GM23248 (cell line): ENCODE data around the gene CCDC78. TPM values are rescaled to one million over a fixed set of nuclear protein-coding genes. Genes with fewer than 3 reads are reported as not detected.

ENCODE experiments used
- DNase-seq: peaks from one replicate; pipeline ENCODE4 v3.0.0-alpha.2; 2015
- H2AFZ ChIP-seq: fragments of 200-600 bp; sonication (generic); 2 replicates; pipeline ENCODE4 v1.6.1; 2016; ENCODE audit warnings: antibody characterized with exemption
- H3F3A ChIP-seq: fragments of 200-600 bp; sonication (generic); 2 replicates; pipeline ENCODE4 v1.6.1; 2016; ENCODE audit warnings: mild to moderate bottlenecking, antibody characterized with exemption, mixed run types; ENCODE audit not compliant: insufficient read depth
- H3K27ac ChIP-seq: fragments of 200-600 bp; sonication (generic); 2 replicates; pipeline ENCODE4 v1.5.1; 2016; ENCODE audit warnings: mild to moderate bottlenecking
- H3K27me3 ChIP-seq: fragments of 200-600 bp; sonication (generic); replicated peaks from 2 replicates; pipeline ENCODE4 v1.6.1; 2016; ENCODE audit warnings: mild to moderate bottlenecking; ENCODE audit not compliant: insufficient read depth
- H3K36me3 ChIP-seq: fragments of 200-600 bp; sonication (generic); 2 replicates; pipeline ENCODE4 v1.6.1; 2016; ENCODE audit warnings: low read depth, mild to moderate bottlenecking
- H3K4me1 ChIP-seq: fragments of 200-600 bp; sonication (generic); 2 replicates; pipeline ENCODE4 v1.6.1; 2016; ENCODE audit warnings: mild to moderate bottlenecking; ENCODE audit not compliant: insufficient read depth
- H3K4me2 ChIP-seq: fragments of 200-600 bp; sonication (generic); one replicate; pipeline ENCODE4 v1.6.1; 2016; ENCODE audit warnings: mild to moderate bottlenecking; ENCODE audit not compliant: unreplicated experiment
- H3K4me3 ChIP-seq: fragments of 200-600 bp; sonication (generic); 2 replicates; pipeline ENCODE4 v1.5.1; 2016; ENCODE audit warnings: mild to moderate bottlenecking
- H3K79me2 ChIP-seq: fragments of 200-600 bp; sonication (generic); 2 replicates; pipeline ENCODE4 v1.6.1; 2016; ENCODE audit warnings: mild to moderate bottlenecking; ENCODE audit not compliant: insufficient read depth
- H3K9ac ChIP-seq: fragments of 200-600 bp; sonication (generic); 2 replicates; pipeline ENCODE4 v1.6.1; 2016; ENCODE audit warnings: mild to moderate bottlenecking
- H3K9me2 ChIP-seq: fragments of 200-600 bp; sonication (generic); 2 replicates; pipeline ENCODE4 v1.6.1; 2016; ENCODE audit warnings: mixed run types, mild to moderate bottlenecking, moderate library complexity; ENCODE audit not compliant: insufficient read depth
- H3K9me3 ChIP-seq: fragments of 200-600 bp; sonication (generic); one replicate; pipeline ENCODE4 v1.6.1; 2017; ENCODE audit warnings: low read depth
- H4K20me1 ChIP-seq: fragments of 200-600 bp; sonication (generic); 2 replicates; pipeline ENCODE4 v1.6.0; 2016; ENCODE audit not compliant: insufficient read depth
- EZH2 ChIP-seq: fragments of 200-600 bp; sonication (generic); IDR thresholded peaks from 2 replicates; pipeline ENCODE4 v1.6.1; 2018; ENCODE audit warnings: antibody characterized with exemption, mild to moderate bottlenecking; ENCODE audit not compliant: insufficient read depth, poor library complexity, severe bottlenecking
- EZH2phosphoT487 ChIP-seq: fragments of 200-600 bp; sonication (generic); IDR thresholded peaks from 2 replicates; pipeline ENCODE4 v1.6.1; 2018; ENCODE audit warnings: antibody characterized with exemption, moderate library complexity, mild to moderate bottlenecking, low read depth; ENCODE audit not compliant: insufficient read depth
- WGBS, 2 experiments: methylation state at CpG; one replicate each; pipeline ENCODE4 v1.1.6; 2015 to 2017; ENCODE audit warnings: low lambda C conversion rate in 2 of 2, low coverage in 1 of 2; ENCODE audit errors: missing lambda C conversion rate in 2 of 2; 5-methylcytosine and 5-hydroxymethylcytosine counted together
- in situ Hi-C: fragments of 300-500 bp; cut with MboI; formaldehyde crosslinking; loops from 2 replicates; pipeline ENCODE4 v1.15.0; 2020
- polyA plus RNA-seq: library from polyadenylated mRNA; unstranded; fragments of >200 nt; fragmentation: Nextera tagmentation; extraction: Ambion mirVana; gene quantifications from 2 replicates; pipeline ENCODE4 v1.2.1, GENCODE V29; 2016
- total RNA-seq: library from RNA; depleted of rRNA; stranded (reverse); fragments of >200 nt; shearing (Covaris generic); gene quantifications from 2 replicates; pipeline ENCODE4 v1.2.3, GENCODE V29; 2014

CCDC78 gene
- total and polyA plus RNA-seq, 2 experiments from 2014 or later = 0.78 to 9.5 TPM

DNA sequence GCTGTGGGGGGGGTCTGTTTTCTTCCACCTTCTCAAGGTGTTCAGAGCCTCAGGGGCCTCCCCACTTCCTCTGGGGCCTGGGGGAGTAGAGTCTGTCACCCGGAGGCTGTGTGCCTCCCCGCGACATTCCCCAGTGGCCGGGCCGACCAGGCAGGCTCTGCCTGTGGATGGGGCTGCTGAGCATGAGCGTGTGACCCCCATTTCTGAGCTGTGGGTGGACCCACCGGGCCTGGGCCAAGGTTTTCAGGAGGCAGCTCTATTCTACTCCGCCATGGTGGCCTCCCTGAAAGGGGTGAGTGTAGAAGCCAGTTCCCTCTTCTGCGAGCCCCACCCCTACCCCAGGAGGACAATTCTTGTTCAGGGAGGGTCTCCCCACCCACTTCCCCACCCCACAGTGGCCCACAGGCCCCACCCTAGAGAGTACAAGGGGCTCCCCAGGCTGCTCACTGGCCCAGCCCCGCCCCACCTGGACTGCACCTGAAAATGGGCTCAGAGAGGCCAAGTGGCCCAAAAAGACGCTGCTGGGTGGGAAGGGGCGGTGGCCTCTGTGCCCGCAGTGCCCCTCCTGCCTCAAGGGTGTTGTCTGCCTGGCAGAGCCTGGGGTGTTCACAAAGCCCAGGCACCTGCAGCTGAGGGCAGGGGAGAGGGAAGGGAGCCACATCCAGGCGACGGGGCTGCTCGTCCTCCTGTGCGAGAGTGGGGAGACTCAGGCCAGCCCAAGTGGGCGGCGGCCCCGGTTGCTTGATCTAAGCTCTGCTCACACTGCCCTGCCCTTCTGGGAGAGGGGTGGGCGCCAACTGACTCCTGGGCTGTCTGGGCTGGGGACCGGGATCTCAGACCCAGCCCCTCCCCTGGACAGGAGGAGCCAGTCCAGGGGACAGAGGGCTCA is 35.6 kb upstream of the CCDC78 start:
- H3K9me3 ChIP-seq = no peaks in the 10 kb centered on the region
- no peak overlapping the region for H3K4me2 ChIP-seq
- H3K27me3 ChIP-seq = no peaks in the 10 kb centered on the region
- H4K20me1 ChIP-seq = no peaks in the 10 kb centered on the region
- H3K4me1 ChIP-seq = no peaks in the 10 kb centered on the region
- H3K9me2 ChIP-seq = no peaks in the 10 kb centered on the region
- H3K4me3 ChIP-seq = no peak overlapping the region
- no peak overlapping the region for H3K9ac ChIP-seq
- WGBS, 2 experiments = 45 to 48% methylated on average over 18 to 22 of the region's 22 CpGs
- no peak for DNase-seq
- H2AFZ ChIP-seq = no peak overlapping the region
- TF ChIP-seq EZH2 (no peak), EZH2phosphoT487 (no peak)
- H3K27ac ChIP-seq = no peak overlapping the region
- in situ Hi-C loops = no loop called here
- H3F3A ChIP-seq = no peaks in the 10 kb centered on the region
- no peaks in the 10 kb centered on the region for H3K36me3 ChIP-seq
- no peaks in the 10 kb centered on the region for H3K79me2 ChIP-seq

DNA sequence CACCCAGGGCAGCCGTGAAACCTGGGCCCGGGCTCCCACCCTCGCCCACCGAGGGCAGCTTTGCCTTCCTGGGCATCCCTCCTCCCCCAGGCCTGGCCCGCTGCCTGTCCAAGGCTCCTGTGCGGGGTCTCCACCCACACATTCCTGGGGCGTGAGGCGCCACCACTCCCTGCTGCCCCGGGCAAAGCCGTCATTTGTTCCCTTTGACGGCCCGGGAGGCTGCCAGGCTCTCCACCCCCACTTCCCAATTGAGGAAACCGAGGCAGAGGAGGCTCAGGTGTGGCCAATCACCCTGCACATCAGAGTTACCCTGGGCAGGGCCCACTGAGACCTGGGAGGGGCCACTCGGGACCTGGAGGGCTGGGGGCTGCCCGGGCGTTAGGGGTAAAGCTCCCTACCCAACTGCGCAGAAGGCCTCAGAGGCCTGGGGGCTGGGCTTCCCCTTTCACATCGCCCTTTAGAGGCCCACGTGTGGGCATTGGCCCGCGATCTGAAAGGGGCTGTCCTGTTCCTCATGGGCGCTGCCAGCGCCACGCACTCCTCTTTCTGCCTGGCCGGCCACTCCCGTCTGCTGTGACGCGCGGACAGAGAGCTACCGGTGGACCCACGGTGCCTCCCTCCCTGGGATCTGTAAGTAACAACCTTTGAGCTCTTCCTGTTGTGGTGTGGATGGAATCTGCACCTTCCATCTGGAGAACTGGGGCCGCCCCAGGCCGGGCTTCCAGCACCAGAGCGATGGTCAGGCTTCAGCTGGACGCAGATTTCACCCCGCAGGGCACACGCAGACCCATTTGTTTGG is 34.5 kb upstream of the CCDC78 start, which contains the start of gene MSLN:
TSS of gene MSLN (plus strand) at position 190 of the 799 bp plus-strand sequence. CDS start 1,947 bp downstream, outside the sequence.
- H3K4me2 ChIP-seq = no peak within 1 kb of the TSS

DNA sequence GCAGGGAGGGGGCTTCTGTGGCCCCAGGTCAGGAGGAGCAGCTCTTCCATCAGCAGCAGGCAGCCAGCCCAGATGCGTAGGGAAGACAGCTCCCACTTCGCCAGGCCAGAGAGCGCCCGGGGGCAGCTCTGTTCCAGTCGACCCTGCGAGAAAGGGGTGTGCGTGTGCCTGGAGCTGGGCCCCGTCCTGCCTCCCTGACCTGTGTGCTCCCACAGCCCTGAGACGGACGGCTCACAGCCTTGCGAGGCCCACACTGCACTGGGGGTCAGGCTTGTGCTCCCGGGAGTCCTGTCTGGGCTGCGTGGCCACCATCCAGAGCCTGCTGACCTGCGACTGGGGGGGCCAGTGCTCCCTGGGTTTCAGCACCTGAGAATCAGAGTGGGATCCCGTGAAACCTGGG is 33.8 kb upstream of the CCDC78 start:
- Histone ChIP-seq H3K9me3 (no peaks in the 10 kb centered on the region), H4K20me1 (no peaks in the 10 kb centered on the region), H3K27me3 (no peaks in the 10 kb centered on the region), H3K79me2 (no peaks in the 10 kb centered on the region), H2AFZ (no peak overlapping the region), H3K36me3 (no peaks in the 10 kb centered on the region), H3K9ac (no peak overlapping the region), H3K27ac (no peak overlapping the region), H3K4me1 (no peaks in the 10 kb centered on the region), H3K4me2 (no peak overlapping the region), H3K9me2 (no peaks in the 10 kb centered on the region), H3K4me3 (no peak overlapping the region), H3F3A (no peaks in the 10 kb centered on the region)
- DNase-seq = no peak
- TF ChIP-seq EZH2phosphoT487 (no peak), EZH2 (no peak)
- WGBS, 2 experiments = 42 to 58% methylated on average over 2 to 8 of the region's 15 CpGs
- in situ Hi-C loops = no loop called here

More for the DNA sequence above, 34.5 kb upstream of the CCDC78 start, which contains the start of gene MSLN:
- Histone ChIP-seq H3K9me3 (no peaks in the 10 kb centered on the region), H2AFZ (no peak within 1 kb of the TSS), H3K27me3 (no peaks in the 10 kb centered on the region), H4K20me1 (no peaks in the 10 kb centered on the region), H3K27ac (no peak within 1 kb of the TSS), H3K79me2 (no peaks in the 10 kb centered on the region), H3F3A (no peaks in the 10 kb centered on the region), H3K4me1 (no peaks in the 10 kb centered on the region), H3K4me3 (no peak within 1 kb of the TSS), H3K36me3 (no peaks in the 10 kb centered on the region), H3K9ac (no peak within 1 kb of the TSS), H3K9me2 (no peaks in the 10 kb centered on the region)
- in situ Hi-C loops = no loop called here
- TF ChIP-seq EZH2 (no peak), EZH2phosphoT487 (no peak)
- no peak for DNase-seq
- WGBS, 2 experiments = 79 to 83% methylated on average over 32 to 37 of the region's 37 CpGs

DNA sequence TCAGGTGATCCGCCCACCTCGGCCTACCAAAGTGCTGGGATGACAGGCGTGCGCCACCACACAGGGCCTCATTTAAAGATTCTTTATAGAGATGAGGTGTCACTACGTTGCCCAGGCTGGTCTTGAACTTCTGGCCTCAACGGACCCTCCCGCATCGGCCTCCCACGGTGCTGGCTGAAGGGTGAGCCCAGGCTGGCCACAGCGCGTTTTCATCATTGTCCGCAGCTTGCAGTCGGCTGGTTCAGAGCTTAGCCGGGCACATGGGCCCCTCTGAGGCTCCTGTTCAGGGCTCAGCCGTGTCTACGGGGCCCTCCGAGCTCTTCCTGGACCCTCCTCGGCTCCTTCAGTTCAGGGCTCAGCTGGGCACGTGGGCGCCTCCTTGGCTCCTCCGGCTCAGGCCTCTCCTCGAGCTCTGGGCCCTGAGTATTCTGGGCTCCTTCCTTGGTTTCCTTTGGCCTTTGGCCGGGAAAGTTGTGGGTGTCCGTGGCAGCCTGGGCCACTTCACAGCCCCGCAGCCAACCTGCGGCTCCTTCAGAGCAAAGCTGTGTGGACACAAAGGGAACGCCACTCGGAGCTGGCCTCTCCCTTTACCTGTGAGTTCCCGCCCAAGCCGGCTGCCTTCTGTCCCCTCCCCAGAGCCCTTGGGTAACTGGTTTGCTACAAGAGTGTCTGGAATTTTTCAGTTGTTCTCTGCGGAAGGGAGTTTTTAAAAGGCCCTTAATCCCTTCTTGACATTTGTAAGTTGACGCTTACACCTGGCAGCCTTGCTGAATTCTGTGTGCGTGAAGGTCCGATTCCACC is 33.1 kb upstream of the CCDC78 start:
- H3F3A ChIP-seq = no peaks in the 10 kb centered on the region
- no peaks in the 10 kb centered on the region for H3K9me3 ChIP-seq
- no peak for TF ChIP-seq EZH2phosphoT487
- TF ChIP-seq EZH2 = no peak
- H3K4me1 ChIP-seq = no peaks in the 10 kb centered on the region
- H3K27me3 ChIP-seq = no peaks in the 10 kb centered on the region
- no peak for DNase-seq
- H3K9ac ChIP-seq = no peak overlapping the region
- no peaks in the 10 kb centered on the region for H4K20me1 ChIP-seq
- no peak overlapping the region for H3K4me3 ChIP-seq
- H3K27ac ChIP-seq = no peak overlapping the region
- no peaks in the 10 kb centered on the region for H3K79me2 ChIP-seq
- no peaks in the 10 kb centered on the region for H3K9me2 ChIP-seq
- WGBS, 2 experiments = 80 to 86% methylated on average over 32 to 34 of the region's 34 CpGs
- no peaks in the 10 kb centered on the region for H3K36me3 ChIP-seq
- H2AFZ ChIP-seq = no peak overlapping the region
- in situ Hi-C loops = no loop called here
- H3K4me2 ChIP-seq = no peak overlapping the region
